PC-3 (cell line): ENCODE measurements around the gene A2ML1.
"Not testable (repeated sequence)": the region's sequence is repeated elsewhere in the genome, so short reads cannot be mapped to it uniquely, and the experiment has no call there.

ENCODE experiments used
- CTCF ChIP-seq: fragments of 300-600 bp; sonication (generic); conservative IDR thresholded peaks from 2 replicates; pipeline ENCODE4 v1.5.1; 2017; ENCODE audit warnings: antibody characterized with exemption, low read depth, mild to moderate bottlenecking, low read length
- EZH2 ChIP-seq: fragments of 300-600 bp; sonication (generic); IDR thresholded peaks from one replicate; pipeline ENCODE4 v1.6.1; 2017; ENCODE audit warnings: antibody characterized with exemption, mild to moderate bottlenecking, low read length; ENCODE audit not compliant: unreplicated experiment
- EZH2phosphoT487 ChIP-seq: fragments of 300-600 bp; sonication (generic); IDR thresholded peaks from 2 replicates; pipeline ENCODE4 v1.6.1; 2018; ENCODE audit warnings: mild to moderate bottlenecking, antibody characterized with exemption, low read length, borderline replicate concordance

- TF ChIP-seq CTCF, EZH2, EZH2phosphoT487: not testable (repeated sequence)
Observed at GRCh38 chr12:8820676-8821407, 1.6 kb upstream of the A2ML1 start.
